MM.1S (cell line): ENCODE data around the gene TAF1B.

Source experiments
- CTCF ChIP-seq: fragments of 300-600 bp; sonication (generic); IDR thresholded peaks from 2 replicates; pipeline ENCODE4 v1.5.1; 2016; ENCODE audit warnings: antibody characterized with exemption, low read length, mixed read lengths
- EZH2 ChIP-seq: fragments of 300-600 bp; sonication (generic); optimal IDR thresholded peaks from 2 replicates; pipeline ENCODE3; 2017; ENCODE audit warnings: low read depth, mild to moderate bottlenecking, antibody characterized with exemption, low read length, mixed read lengths
- EZH2phosphoT487 ChIP-seq: fragments of 300-600 bp; sonication (generic); IDR thresholded peaks from 2 replicates; pipeline ENCODE4 v1.6.1; 2018; ENCODE audit warnings: antibody characterized with exemption, low read length

DNA sequence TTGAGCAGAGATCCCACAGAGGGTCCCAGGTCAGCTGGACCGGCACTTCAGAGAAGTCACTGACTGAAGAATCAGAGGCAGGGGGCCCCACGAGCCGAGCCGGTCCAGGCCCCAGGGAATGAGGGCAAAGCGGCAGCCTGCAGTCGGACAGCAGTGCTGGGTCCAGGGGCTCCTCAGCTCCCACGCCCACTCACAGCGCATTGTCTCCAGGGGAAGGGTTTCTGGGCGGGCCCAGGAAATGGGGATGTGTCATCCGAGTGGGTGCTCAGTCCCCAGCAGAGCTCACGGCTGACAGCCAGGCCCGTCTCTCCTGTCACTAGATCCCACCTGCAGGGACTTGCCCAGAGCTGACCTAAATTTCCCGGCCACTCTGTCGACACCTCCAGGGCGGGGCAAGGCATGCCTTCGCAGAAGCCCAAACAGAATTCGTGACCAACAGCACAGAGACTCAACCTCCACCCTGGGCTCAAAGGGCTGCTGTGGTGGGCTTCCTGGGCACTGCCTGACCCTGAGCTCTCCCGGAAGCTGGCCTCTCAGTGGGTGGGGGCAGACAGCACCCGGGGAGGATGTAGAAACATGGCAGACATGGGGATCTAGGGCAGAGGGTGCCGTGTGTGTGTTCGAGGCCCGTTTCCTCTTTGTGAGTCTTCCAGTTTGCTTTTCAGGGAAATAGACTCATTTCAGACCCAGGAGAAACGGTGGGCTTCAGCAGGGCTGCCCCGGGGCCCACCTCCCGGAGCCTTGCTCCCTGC lies 42.1 kb upstream of the TAF1B start:
- TF ChIP-seq CTCF: no peak
- no peak for TF ChIP-seq EZH2
- TF ChIP-seq EZH2phosphoT487: no peak
